NK-92 (cell line): ENCODE measurements around the gene DNASE1.
"Not testable (repeated sequence)": the region's sequence is repeated elsewhere in the genome, so short reads cannot be mapped to it uniquely, and the experiment has no call there.

Experiments used
- DNase-seq: peaks from one replicate; lab custom pipeline; 2025; ENCODE audit not compliant: unreplicated experiment; lab: John Stamatoyannopoulos, UW

The DNASE1 gene

DNA sequence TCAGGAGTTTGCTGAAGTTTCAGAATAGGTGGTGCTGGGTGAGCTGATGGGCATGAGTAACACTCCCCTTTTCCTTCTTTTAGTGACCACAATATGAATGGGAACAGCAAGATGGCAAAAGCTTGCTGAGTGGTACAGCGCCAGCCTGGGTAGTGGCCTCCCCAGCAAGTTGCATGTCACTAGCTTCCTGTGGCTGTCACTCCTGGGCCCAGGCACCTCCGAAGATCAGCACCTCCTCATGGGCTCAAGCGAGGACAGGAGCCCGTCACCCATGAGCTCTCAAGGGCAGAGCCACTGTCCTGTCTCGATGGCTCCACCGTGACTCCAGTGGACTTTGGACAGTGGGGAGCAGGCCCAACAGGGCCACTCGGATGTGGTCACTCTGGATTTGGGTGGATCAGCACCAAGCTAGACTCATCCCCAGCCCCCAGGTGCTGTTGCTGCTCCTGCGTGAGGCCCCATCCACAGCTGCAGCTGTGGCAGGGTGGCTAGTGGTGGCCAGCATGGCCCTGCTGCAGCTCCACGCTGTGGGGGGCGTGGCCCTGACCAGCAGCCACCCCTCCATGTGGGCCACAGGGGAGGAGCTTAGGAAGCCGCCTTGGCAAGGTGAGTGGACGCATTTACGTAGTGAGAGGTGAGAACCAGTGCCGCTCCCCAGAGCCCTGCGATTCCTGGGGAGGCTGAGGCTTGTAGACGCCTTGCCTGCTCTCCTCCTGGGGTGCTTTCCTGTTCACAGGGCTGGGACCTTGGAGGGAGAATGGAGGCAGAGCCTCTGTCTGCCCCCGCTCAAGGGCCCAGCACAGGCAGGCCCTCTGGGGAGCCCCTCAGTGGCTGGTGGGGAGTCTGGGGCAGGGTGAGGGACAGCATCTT is 13.6 kb upstream of the DNASE1 start:
- no peak for DNase-seq

DNA sequence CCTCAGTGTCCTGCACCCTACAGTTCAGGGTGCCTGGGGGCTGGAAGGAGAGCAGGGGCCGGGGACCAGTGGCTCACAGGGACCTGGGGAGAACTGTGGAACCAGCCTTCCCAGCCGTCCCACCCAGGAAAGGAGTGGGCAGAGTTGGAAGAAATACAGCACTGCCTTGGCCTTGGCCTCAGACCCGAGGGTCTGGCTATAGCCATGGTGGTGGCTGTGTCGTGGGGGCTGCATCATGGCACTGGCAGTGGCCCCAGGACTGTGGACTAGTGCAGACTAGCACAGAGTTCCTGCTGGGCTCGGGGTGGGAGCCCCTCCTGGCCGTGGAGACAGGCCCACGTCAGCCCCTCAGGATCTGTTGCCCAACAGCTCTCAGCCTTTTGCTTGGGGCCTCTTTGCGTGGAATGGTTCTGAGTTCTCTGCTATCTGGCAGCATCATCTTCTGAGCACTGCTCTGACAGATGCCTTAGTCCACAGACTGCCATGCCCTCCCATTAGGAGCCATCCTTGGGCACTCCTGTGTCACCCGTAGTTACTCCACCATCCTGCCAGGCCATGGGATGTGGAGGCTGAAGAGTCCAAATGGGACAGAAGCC is 12.6 kb upstream of the DNASE1 start:
- DNase-seq, result no peak

DNA sequence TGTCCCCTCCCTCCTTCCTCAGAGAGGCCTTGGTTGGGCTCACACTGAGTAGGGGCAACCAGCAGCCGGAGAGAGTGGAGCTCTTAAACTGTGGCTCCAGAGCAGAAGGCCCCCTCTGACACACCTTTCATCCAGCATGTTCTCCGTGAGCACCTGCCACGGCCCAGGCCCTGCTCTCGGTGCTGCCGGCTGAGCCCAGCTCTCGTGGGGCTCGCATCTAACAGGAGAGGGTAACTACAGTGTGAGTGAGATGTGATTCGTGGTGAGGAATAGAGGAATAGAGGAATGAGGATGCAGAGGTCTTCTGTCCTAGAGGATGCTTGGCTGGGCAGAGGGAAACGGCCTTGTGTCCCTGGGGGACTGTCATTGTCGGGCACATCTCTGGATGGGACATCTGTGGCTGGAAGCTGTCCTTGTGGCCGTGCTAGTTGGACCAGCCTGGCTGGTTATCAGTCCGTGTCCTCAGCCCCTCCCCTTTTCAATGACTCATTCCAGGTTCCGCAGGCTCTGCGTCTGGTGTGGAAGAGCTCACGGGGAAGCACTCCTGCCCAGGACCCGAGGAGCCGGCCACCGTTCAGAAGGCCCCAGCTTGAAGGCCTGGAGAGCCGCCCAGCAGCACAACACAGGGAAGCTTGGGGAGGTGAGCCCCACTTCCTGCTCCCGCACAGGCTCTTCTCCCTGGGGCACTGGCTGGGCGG is 11.9 kb upstream of the DNASE1 start:
- no peak for DNase-seq

DNA sequence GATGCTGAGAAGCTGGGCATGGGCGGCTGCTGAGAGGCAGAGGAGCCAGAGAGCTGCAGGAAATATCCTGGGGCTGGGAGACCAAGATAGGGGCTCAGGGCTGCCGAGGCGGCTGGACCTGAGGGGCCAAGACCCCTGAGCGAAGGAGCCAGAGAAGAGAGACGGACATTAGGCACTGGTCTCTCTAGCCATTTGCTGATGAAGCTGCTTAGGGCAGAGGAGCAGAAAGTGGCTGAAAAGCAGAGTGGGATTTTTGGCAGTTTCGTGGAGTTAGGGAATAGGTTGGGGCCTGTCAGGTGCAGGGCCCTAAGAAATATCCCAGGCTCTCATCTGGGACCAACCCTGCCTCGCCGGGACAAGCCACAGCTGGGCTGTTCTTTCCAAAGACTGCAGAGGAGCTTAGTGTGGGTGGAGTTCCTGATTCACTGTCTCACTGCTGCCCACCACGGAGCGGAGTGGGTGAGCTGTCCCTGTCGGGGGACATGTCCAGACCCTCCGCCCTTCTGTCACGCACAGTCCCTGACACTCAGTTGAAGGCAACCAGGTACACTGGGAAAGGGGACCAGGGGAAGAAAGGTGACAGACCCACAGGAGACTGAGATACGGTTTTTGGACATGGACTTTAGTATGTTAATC is 11.3 kb upstream of the DNASE1 start:
- DNase-seq, result no peak

DNA sequence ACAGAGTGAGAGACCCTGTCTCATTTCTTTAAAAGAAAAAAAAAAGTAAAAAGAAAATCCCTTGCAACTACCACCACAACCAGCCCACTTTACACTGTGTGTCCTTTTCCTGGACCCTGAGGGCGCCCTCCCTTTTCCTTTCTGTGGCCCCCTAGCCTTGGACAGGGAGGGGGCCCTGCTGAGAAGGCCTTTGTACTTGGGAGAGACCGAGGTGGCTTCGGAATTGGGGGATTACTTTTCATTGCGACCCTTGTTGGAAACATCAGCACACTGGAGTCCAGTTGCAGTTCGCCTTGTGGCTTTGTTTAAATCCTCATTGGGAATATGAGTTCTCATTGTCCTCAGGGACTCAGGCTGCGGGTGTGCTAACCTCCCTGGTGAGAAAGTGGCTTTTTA is 9.4 kb upstream of the DNASE1 start:
- DNase-seq, result no peak

DNA sequence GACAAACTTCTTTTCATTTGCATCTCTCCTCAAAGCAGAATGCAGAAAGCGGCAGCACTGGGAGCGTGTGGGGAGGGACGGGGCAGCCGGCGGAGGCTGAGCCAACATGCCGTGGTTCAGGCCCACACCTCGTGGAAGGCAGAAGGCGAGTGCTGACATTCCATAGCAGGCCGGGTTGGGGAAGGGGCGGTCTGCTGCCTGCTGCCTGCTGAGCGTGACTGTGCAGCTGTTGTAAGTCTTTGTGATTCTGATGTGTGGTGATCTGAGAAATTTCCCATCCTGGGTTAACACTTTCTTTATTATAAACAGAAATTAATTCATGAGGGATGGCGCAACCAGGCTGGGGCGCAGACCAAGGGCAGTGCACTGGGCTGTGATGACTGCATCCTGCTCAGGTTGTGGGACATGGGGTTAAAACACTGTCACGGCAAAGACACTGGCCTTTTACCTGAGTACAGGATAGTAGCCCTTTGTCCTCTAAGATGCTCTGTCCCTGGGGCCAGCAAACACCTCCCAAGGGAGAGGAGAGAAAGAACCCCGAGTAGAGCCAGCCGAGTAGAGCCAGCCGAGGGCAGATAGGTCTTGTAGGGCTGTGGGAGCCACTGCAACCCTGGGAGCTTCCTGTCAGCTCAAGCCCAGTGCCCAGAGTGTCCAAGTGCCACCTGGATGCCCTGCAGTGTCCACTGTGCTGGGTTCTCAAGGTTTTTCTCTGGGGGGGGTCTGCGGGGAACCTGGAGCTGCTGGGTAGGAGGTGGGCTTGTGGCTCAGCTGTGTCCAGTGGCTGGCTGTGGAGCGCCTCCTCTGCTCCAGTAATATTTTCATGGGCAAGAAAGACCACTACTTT is 8.8 kb upstream of the DNASE1 start:
- no peak for DNase-seq

DNA sequence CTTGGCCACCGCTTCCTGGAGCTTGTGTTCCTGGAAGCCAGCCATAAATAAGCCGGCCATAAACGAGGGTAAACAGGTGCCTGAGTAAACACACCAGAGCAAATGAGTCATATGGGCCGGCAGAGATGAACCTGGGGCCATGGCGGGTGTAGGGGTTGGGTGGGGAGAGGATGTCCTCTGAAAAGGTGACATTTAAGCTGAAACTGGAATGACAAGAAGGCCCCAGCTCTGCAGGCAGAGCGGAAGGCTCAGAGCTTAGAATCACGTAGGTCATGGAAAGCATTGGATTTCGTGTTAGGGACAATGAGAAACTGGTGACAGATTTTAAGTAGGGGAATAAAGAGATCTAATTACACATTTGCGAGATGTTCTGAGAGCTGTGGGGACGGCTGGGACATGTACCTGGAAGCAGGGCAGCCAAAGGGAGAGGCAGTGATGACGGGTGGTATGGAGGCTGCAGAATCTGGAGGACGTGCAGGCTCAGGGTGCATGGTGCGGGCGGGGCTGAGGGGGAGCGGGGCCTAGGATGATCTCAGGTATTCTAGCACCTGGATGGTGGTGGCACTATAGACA is 8.1 kb upstream of the DNASE1 start:
- DNase-seq, result no peak

DNA sequence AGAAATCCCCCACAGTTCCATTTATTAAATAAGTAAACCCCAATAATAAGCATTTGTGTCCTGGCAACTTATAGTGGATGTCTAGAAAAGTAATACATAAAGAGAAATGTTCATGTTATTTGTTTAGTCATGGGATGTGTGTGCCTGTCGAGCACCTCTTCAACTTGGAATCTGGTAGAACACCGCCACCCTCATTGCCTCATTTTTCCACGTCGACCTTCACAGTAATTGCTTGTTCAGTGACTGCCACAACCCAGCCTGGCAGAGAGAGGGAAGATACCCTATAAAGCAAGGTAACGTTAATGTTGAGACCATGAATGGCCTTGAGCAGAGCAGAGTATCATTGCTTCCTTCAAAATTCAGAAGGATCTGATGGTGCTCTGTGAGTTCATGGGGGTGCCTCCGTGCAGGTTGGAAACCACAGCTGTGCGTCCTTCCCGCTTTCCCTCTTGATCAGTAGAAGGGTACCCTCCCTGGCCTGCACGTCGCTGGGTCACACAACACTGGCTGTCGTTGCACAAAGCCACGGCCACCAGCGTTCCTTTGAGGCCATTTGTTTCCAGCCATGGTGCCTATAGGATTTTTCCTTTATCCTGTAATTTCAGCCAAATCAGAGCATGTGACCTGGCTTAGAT is 3.7 kb upstream of the DNASE1 start:
- no peak for DNase-seq

DNA sequence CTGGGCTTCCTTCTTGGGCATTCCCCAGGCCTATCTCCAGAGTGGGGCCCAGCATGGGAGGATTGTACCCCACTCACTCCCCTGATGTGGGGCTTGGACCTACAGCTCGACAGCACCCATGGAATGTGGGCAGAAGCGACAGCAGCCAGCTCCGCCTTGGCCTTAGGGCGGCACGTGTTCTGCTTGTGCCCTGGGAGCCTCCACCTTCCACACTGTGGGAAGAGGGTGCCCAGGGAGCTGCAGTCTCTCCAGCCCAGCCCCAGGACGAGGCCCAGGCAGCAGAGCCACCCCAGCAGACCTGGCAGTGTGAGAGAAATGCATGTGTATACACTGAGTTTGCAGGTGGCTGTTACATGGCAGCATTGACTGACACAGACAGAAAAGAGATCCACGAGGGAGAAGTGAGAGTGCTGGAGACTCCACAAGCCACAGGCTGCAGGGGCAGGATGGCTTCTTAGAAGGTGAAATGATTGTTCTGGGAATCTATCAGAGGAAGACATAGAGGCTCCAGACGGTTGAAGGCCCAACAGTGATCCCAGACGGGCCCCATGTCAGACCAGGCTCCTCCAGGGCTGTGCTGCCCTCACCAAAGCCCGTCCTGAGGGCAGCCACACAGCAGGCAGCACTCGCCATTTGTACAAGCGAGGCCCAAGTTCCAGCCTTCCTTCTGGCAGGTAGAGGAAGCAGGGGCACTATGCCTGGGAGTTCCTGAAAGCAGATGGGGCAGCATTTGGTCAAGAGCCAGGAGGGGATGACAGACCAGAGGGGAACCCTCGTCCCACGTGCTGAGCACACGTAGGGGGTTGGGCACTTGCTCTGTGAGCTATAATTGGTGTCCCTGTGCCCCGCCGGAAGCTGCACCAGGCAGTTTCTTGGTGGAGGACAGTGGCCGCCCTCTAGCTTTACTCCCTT is 2.8 kb upstream of the DNASE1 start:
- no peak for DNase-seq

DNA sequence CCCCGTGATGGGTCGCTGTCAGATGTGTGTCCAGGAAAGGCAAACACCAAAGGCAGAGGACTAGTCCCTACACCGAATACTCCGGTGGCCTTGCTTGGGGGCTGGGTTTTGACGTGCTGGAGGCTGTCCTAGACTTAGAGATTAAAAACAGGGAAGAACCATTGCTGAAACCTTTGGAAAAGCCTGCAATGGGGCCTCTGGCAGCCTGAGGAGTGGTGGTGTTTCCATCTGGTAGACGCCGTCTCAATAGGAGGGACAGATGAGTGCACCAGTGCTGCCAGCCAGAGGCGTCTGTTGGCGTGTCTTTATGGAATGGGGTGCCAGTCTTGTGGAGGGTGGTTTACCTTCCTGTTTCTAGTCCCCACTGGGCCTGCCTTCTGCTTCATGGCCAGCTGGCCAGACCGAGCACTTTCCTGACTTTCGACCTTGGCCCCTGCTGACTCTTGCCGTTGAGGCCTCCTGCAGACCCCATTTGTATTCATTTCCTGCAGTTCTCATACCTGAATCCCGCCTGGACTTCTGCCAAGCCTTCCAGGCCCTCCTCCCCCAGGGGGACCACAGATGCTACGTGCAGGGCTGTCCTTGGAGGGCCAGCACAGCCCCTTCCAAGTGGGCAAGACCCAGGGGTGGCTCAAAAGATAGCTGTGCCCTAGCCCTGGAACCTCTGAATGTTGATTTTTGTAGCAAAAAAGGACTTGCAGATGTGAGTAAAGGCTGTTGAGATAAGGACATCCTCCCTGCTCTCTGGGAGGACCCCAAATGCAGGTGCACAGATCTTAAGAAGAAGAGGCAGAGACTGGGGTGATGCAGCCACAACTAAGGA is 1.9 kb upstream of the DNASE1 start:
- no peak for DNase-seq

DNA sequence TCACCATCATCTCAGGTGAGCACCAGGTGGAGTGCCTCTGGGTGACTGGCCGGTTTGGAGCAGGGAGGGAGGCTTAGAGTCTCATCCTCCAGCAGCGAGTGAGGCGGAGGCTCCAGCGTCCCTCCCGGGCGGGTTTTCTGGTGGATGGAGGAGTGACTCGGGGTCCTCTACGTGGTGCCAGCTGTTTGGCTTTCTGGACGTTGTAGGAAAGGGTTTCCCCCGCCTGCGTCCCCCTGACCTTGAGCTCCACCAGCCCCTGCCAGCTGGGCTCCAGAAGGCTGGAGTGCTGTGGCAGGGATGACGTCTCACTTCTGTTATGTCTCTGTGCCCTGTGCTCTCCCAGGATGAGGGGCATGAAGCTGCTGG is 522 bp downstream of the DNASE1 start:
- no peak for DNase-seq

DNA sequence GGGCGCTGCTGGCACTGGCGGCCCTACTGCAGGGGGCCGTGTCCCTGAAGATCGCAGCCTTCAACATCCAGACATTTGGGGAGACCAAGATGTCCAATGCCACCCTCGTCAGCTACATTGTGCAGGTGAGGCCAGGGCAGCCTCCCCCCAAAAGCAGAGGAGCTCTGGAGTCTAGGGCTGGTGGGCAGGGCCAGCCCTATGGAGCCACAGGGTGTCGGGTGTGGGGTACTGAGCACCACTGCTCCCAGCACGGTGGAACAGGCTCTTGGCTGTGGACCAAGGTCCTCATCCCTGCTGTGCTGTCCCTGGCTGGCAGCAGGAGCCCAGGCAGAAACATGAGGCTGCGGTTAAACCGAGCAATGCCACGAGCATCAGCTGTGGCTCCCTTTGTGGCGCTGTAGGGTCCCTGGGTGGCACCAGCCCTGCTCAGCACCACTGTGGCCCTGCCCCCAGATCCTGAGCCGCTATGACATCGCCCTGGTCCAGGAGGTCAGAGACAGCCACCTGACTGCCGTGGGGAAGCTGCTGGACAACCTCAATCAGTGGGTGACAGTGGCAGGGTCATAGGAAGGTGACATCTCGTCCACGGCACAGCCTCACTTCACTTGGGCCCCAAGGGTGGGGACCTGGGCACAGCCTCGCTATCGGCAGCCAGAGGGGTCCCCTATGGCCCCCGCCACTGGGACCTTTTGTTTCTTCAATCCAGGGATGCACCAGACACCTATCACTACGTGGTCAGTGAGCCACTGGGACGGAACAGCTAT is 1.1 kb downstream of the DNASE1 start:
- DNase-seq, result no peak

DNA sequence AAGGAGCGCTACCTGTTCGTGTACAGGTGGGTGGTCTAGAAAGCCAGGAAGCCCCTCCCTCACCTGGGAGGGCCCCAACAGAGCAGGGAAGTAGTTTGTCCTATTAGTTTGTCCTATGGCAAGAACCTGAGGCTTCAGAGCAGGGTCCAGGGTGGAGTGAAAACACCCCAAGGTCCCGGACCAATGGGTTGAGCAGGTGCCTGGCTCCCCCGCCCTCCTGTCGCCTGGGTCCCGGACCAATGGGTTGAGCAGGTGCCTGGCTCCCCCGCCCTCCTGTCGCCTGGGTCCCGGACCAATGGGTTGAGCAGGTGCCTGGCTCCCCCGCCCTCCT is 1.6 kb downstream of the DNASE1 start:
- DNase-seq, result not testable (repeated sequence)

DNA sequence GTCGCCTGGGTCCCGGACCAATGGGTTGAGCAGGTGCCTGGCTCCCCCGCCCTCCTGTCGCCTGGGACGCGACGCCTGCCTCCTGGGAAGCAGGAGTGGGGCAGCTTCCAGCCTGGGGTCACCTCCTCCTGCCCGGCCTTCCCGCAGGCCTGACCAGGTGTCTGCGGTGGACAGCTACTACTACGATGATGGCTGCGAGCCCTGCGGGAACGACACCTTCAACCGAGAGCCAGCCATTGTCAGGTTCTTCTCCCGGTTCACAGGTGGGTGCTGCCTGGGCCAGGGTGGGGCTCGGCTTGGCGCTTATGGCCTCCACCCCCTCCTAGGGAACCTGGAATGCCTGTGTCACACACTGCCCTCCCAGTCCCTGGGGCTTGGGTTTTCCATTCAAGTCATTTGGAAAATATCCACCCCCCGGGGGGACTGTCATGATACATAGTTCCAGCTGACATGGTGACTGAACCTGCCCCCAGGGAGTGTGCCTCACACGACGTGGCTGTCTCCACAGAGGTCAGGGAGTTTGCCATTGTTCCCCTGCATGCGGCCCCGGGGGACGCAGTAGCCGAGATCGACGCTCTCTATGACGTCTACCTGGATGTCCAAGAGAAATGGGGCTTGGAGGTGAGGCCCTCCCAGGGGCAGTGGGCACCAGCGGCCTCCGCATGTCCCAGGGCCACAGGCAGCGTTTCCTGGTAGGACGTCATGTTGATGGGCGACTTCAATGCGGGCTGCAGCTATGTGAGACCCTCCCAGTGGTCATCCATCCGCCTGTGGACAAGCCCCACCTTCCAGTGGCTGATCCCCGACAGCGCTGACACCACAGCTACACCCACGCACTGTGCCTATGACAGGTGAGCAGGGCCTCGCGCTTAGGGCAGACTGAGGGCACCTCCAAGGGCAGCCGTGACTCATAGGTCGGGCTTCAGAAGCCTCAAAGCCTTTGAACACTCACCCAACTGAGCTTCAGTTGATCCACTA is 2.3 kb downstream of the DNASE1 start:
- no peak for DNase-seq

DNA sequence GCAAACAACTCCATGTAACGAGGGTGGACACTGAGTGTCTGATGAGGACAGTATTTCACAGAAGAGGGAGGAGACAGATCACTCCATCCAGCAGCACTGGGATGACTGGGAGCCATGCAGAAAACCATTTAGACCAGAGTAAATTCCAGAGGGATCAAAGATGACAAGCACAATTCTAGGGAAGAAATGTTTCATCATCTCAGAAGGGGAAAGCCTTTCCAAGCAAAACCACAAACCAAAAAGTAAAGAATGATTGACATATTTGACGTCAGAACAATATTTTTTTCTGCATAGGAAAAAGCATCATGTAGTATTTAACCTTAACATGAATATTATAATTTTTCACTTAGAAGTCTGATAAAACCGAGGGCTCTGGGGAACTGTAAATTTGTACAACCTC is 4.8 kb downstream of the DNASE1 start:
- DNase-seq, result no peak

DNA sequence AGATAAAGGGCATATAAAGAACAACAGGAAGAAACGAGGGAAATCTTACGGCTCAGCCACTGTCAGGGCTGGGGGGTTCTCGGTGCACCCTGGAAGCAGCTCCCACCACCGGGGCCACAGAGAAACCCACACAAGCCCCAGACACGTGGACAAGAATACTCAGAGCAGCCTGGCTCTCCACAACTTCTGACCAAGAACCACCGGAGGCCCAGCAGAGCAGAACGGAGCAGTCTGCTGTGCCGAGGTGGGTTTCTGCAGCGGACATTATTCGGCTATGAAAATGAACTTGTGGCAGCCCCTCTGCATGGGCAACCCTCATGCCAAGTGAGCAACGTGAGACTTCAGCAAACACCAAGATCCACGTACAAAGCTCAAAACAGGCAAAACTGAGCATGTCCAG is 6.8 kb downstream of the DNASE1 start:
- DNase-seq, result no peak
